OCI-LY3 (cell line): ENCODE measurements around the gene IRF3.

ENCODE experiments used
- CTCF ChIP-seq: fragments of 200-600, 300-600 bp; sonication (generic); IDR thresholded peaks from 2 replicates; pipeline ENCODE4 v1.5.1; 2014; ENCODE audit warnings: antibody characterized with exemption, low read length, low read depth
- EZH2phosphoT487 ChIP-seq: fragments of 200-600 bp; shearing (Covaris generic); IDR thresholded peaks from 2 replicates; pipeline ENCODE4 v1.6.1; 2018; ENCODE audit warnings: antibody characterized with exemption, mixed run types, low read depth

DNA sequence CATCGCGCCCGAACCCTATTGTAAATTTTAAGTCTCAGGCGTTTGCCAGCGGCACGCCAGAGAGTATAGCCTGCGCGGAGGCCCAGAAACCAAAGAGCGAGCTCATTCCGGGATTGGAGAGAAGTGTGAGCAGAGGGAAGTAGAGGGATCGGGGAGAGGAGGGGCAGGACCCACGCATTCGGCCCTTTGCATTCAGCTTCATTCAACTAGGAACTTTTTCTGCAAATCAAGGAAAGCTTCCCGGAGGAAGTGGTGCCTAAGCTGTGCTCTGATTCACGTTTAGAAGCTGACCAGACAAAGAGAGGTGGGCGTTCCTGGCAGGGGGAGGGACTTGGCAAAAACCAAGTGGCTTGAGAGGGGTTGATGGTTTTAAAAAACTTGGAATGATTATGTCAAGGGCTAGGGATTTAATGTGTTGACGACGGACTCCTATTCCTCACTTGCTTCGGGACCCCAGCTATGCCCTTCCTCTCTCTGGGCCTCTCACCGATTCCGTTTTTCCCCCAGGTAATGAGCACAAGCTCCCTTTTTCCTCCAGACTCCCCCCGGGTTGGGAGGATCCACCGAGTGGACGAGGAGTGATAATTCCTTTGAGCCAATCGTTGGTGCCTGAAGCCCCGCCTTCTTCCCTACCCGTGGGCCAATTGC is 10.6 kb upstream of the IRF3 start:
- no peak for TF ChIP-seq EZH2phosphoT487
- TF ChIP-seq CTCF, result no peak
